GM10266 (cell line): ENCODE measurements around the gene MACF1.

Source experiments
- DNase-seq: peaks from one replicate; pipeline ENCODE4 v3.0.0; 2012; ENCODE audit errors: extremely low spot score
- TF ChIP-seq, protein P1 (sequence below): IDR thresholded peaks from 2 replicates; pipeline ENCODE4 v1.5.1; 2012; ENCODE audit warnings: mild to moderate bottlenecking, low read depth; ENCODE audit not compliant: control insufficient read depth, insufficient read depth; ENCODE audit errors: missing control alignments

Gene MACF1

DNA sequence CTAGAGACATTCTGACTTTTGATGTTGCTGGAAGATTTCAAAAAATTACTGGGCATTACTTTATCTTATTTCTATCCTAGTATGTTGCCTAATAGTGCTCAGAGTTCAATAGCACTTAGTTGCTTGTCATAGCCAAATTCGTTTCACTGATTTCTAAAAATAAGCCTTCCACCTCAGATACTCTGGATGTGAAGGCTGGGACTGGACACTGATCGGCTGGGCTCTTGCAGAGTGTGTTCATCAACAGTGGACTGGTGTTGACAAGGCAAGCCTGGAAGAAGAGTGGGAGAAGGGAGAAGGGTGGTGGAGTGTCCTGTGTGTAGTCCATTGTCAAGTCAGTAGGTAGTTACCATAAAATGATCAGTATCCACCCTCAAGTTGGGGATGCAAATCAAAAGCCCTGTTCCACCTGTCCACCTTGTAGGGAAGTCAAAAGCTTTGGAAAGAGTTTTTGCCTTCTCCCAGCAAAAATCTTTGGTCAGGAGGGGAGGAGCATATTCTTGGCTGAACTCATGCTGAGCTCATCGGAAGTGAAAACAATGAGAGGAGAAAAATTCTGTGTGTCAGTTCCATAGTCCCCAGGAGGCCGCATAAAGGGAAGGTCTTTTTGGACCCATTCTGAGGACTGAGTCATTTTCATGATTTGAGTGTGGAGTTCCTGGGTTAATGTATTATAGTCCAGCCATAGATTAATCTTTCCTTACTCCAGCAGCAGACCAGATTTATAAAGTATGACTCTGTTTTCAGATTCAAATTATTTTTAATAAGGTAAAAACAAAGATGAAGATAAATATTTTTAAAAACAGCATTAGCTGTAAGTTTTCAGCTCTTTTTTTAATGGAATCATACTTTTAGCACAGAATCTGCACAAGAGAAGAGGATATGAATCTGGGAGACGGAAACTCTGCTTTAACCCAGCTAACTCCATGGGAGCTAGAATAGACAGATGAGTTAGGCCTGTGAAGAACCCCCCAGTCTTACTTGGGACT is 187.5 kb downstream of the MACF1 start:
- TF ChIP-seq, protein P1, sequence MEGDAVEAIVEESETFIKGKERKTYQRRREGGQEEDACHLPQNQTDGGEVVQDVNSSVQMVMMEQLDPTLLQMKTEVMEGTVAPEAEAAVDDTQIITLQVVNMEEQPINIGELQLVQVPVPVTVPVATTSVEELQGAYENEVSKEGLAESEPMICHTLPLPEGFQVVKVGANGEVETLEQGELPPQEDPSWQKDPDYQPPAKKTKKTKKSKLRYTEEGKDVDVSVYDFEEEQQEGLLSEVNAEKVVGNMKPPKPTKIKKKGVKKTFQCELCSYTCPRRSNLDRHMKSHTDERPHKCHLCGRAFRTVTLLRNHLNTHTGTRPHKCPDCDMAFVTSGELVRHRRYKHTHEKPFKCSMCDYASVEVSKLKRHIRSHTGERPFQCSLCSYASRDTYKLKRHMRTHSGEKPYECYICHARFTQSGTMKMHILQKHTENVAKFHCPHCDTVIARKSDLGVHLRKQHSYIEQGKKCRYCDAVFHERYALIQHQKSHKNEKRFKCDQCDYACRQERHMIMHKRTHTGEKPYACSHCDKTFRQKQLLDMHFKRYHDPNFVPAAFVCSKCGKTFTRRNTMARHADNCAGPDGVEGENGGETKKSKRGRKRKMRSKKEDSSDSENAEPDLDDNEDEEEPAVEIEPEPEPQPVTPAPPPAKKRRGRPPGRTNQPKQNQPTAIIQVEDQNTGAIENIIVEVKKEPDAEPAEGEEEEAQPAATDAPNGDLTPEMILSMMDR, result no peak
- no peak for DNase-seq

DNA sequence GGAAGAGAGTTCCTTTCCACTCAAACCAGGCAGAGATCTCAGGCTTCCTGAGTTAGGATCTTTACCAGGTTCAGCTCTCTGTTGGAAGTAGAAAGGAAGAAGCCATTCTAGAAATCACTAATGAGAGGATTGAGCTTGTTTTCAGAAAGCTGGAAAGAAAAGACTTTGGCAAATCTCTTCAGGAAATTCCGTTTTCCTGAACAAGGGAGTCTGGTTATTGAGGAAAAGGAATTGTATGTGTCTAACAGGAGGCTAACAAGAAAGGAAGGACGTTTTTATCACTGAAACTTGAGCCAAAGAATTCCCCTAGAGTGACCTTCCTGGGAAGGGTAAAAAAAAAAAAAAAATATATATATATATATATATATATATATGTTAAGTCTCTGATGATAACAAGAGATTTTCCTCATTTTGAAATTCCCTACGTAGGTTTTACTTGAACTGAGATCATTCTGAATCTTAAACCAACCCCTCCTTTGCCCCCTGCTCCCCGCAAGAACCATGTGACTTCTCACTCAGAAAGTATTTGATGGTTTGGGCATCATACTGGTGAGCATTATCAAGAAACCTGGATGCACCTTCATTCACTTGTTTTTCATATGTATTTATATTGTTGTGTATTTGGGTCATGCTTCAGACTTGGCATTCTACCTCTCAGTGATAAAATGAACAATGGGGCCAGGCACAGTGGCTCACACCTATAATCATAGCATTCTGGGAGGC is 188.5 kb downstream of the MACF1 start:
- DNase-seq, result no peak
- TF ChIP-seq, protein P1, result no peak

DNA sequence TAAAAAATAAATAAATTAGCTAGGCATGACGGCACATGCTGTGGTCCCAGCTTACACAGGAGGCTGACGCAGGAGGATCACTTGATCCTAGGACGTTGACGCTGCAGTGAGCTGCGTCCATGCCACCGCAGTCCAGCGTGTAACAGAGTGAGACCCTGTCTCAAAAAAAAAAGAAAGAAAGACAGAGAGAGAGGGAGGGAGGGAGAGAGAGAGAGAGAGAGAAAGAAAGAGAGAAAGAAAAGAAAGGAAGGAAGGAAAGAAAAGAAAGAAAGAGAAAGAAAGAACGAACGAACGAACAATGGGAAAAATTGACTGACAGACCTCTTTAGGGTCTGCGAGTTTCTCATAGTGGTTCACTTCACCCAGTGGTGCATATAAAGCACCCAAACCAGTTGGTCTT is 189.2 kb downstream of the MACF1 start:
- TF ChIP-seq, protein P1, result no peak
- no peak for DNase-seq

- no peak for DNase-seq
- TF ChIP-seq, protein P1, result no peak
These were observed 189.6 kb downstream of the MACF1 start for GRCh38 chr1:39394059-39394458.

DNA sequence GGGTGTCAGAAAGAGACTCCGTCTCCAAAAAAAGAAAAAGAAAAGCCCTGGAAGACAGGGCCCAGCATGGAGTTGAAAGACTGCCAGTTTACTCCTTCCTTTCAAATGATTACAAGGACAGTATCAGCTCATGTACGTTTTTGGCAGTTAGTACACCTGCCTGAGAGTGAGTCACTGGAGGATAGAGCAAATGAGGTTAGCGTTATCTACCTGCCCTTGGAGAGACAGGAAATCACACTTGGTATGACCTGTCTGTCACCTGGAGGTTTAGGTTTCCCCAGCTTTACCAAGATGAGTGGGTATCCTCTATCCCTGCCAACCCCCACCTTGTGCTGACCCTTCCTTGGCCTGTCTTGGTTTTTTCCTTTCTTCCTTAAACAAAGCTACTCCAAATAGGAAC is 190.1 kb downstream of the MACF1 start:
- TF ChIP-seq, protein P1, result no peak

DNA sequence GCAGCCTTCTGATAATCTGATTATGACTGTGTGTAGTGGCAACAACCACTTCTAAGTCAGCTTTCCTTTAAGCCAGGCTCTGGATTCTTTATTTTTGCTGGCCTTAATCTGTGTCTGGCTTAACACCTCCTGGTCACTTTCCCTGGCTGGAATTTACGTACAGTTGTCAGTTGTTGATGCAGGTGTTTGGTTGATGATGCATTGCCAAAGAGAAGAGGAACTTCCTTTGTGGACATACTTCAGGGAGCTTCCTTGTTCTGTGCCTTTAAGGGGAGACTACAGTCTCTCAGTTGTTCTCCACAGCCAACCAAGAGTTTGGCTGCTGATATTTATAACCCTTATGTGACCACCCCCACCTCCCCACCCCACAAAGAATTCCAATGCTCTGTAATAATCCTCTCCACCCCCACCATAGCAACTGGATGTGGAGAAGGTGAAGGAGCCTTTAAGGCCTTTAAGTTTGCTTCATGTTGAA is 190.9 kb downstream of the MACF1 start:
- TF ChIP-seq, protein P1, result no peak
- no peak for DNase-seq

More for the DNA sequence above, 190.1 kb downstream of the MACF1 start:
- no peak for DNase-seq
